Activated T-cell treated with anti-CD3 and anti-CD28 coated beads for 4 hours (primary cell): ENCODE results near the gene PARP11.

Experiments
- DNase-seq: peaks from one replicate; pipeline ENCODE4 v3.0.0-alpha.2; 2020

Gene PARP11

DNA sequence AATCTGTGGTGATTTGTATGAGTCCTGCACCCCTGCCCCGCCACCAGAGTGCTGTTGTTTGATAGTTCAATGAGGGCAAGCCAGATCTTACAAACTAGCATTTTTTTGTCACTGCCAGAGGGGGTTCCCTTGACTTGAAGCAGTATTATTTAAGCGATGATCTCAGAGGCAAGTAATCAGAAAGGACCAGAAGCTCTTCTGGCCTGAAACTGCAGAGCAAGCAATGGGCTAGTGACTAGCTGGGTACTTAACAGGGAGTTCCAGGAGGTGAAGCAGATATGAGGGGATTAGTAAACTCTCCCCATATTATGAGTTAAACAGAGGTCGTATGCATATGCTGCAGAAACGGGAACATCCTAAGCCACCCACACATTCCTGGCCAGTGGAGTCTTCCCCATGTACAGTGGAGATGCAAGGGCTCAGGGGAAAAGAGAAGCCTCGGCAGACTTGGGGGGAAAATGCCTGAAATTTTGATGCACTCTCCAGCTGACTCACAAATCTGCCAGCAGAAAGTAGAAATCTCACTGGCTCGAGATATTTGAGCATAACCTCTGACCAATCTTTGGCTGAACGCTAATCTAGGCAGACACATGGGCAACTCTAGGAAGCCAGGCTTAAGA is 112.0 kb downstream of the PARP11 start:
- no peak for DNase-seq

GRCh38 chr12:3759878-3760277 is 113.3 kb downstream of the PARP11 start:
- no peak for DNase-seq
